Measurements from ENCODE around the gene SAA1.
"Not testable (repeated sequence)": the region's sequence is repeated elsewhere in the genome, so short reads cannot be mapped to it uniquely, and the experiment has no call there.

SAA1 gene

DNA sequence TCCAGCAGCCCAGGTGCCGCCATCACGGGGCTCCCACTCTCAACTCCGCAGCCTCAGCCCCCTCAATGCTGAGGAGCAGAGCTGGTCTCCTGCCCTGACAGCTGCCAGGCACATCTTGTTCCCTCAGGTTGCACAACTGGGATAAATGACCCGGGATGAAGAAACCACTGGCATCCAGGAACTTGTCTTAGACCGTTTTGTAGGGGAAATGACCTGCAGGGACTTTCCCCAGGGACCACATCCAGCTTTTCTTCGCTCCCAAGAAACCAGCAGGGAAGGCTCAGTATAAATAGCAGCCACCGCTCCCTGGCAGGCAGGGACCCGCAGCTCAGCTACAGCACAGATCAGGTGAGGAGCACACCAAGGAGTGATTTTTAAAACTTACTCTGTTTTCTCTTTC is at the start of gene SAA1:
Gene SAA1, plus strand, starts transcription at position 316 of the 400 bp plus-strand sequence. CDS start 624 bp downstream, outside the sequence.
- DNase-seq (ENCODE audit: low read depth, low spot score): no peak

DNA sequence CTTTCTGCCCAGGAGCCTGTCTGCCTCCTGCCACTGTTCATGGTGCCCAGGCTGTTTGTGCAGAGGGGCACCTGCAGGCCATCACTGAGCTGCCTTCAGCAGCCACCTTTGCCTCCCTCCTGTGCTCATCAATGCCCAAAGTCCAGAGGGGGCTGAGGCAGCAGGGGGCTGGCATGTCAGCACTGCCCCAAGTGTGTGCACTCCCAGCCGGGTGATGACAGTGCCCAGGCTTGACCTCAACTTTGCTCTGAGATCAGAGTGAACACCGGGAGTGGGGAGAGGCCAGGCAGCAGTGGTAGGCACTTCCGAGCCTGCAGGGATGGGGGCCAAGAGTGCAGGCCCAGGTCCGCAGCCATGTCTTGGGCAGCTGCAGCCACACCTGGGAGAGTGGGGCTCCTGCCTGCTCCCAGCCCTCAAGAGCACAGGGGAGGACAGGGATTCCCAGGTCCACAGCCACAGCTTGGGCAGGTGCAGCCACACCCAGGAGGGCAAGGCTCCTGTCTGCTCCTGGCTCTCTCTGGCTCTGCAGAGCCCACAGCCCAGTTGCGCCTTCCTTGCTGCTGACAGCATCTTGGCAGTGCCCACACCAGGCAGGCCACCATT is 44.7 kb upstream of the SAA1 start:
- no peak for DNase-seq (ENCODE audit: low read depth, low spot score)

DNA sequence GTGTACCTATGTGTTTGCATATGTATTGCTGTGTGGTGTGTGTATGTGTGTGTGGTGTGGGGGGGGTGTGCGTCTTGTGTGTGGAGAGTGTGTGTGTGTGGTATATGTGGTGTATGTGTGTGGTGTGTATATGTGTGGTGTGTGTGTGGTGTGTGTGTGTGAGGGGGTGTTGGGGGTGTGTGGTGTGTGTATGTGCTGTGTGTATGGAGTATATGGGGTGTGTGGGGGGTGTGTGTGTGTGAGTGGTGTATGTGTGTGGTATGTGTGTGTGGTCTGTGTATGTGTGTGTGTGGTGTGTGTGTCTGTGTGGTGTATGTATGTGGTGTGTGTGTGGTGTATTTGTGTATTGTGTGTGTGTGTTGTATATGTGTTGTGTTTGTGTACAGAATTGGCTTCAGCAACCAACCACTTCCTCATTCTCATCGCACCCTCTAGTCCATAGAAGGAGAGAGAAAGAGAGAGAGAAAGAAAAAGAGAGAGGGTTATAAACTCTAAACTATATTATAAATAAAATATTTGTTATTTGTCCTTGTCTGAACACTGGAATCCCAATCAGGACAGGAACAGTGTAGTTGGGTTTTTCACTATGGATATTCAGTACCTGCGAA is 43.1 kb upstream of the SAA1 start:
- DNase-seq (ENCODE audit: low read depth, low spot score): no peak

DNA sequence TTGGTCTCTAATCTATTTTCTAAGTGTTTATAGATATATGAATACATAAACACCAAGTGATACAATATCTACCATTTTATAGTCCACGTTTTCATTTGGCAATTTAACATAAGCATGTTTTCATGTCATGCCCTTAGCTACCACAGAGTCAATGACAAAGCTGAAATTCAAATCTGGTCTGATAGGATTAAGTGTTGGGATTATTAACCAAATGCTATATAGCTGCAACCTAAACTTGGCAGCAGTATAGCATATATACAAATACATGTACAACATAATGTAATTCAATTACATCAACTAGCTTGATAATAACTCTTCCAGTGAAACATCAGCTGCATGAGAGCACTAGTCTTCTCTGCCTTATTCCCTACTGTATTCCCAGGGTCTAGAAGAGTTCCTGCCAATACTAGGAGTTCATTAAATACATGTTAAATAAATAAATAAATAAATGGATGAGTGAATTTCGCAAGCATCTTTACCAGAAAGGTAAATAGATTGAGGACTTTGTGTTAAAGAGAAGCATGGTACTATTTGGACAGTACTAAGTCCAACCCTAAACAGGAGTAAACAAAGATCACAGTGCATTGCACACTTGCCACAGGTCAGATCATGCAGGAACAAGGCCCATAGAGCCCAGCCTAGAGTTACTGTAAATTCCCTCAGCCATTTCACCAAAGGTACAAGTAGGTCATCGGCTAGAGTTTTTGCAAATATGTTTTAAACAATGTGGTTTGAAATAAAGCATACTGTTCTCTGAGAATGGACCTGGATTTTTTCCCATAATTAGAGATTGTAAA is 42.3 kb upstream of the SAA1 start:
- DNase-seq (ENCODE audit: low read depth, low spot score): no peak

DNA sequence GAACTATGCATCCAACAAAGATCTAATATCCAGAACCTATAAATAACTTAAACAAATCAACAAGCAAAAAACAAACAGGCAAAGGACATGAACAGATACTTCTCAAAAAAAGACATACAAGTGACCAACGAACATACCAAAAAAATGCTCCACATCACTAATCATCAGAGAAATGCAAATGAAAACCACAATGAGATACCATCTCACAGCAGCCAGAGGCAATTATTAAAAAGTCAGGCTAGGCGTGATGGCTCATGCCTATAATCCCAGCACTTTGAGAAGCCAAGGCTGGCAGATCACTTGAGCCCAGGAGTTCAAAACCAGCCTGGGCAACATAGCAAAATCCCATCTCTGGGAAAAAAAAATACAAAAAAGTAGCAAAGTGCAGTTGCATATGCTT is 40.2 kb upstream of the SAA1 start:
- DNase-seq (ENCODE audit: low read depth, low spot score): no peak

DNA sequence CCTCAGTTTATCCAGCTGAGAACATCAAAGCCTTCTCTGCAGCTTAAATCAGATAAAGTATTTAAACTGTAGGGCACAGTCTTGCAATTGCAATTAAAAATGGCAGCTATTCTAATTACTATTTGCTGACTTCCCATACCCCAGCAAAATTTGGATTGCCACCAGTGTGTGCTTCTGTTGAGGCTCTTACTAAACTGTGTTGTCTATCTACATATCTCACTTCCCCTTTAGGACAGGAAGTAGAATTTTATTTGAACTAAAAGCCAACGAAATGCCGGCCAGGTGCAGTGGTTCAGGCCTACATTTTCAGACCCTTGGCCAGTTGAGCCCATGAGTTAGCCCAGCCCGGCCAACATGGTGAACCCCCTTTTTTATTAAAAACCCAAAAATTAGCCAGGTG is 36.6 kb upstream of the SAA1 start:
- DNase-seq (ENCODE audit: low read depth, low spot score): no peak

DNA sequence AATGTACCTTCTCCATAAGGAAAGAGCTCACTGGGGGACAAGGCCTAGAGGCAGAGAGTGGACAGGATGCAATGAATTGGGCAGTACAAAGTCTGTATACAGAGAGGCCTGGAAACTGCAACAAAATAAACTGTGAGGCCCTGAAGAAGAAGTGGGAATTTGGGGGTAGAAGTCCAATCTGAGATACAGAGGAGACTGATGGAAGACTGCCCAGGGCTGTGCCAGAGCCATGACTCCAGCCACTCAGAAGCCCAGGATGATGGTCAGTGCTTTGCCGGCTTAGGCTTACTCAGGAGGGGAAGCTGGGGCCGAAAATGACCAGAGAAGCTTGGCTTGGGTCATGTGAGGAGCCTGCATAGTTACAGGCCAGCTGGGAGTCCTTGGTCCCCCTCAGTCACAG is 35.2 kb upstream of the SAA1 start:
- no peak for DNase-seq (ENCODE audit: low read depth, low spot score)

DNA sequence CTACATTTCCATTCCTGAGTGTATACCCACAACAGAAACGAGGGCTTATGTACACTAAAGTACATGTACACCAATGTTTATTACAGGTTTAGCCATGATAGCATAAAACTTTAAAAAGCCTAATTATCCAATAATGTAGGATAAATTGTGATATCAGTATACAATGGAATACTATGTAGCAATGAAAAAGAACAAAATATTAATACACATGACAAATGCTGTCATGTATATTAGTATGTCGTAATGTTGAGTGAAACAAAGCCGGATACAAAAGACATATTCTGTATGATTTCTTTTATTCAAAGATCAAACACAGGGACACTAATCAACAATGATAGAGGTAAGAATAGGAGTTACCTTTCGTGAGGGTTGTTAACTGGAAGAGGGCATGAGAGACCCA is 32.2 kb upstream of the SAA1 start:
- DNase-seq (ENCODE audit: low read depth, low spot score): no peak

DNA sequence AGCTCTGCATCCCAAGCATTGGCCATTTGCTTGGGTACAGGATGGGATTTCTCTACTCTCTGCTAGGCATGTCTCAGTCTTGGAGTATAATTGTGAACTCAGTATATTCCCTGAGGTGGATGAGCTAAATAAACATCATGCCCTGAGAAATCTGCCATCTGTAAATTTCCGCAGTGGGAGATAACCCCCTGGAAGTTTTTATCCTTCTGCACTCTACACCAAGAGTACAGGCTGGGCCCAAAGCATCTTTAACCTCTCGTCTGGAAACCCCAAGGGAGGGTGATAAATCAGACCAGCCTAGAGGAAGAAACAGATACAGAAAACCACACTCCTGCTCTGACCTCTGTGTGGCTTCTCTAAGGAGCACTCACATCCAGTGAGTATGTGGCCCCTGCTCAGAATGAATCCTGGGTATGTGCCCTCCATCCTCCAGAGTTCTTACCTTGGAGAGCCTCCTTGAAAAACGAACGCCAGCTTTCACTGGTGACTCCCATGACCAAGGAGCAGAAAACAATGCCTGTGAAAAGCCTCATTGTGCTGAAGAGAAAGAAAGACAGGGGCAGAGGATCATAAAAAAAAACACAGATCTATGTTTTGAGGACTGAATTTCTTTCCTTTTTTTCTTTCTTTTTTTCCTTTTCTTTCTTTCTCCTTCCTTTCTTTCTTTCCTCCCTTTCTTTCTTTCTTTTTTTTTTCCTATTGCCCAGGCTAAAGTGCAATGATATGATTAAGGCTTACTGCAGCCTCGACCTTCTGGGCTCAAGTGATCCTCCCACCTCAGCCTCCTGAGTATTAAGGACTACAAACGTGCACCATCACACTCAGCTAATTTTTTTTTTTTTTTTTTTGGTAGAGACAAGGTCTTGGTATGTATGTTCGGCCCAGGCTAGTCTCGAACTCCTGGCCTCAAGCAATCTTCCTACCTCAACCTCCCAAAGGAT is 30.4 kb upstream of the SAA1 start:
- DNase-seq (ENCODE audit: low read depth, low spot score): no peak

DNA sequence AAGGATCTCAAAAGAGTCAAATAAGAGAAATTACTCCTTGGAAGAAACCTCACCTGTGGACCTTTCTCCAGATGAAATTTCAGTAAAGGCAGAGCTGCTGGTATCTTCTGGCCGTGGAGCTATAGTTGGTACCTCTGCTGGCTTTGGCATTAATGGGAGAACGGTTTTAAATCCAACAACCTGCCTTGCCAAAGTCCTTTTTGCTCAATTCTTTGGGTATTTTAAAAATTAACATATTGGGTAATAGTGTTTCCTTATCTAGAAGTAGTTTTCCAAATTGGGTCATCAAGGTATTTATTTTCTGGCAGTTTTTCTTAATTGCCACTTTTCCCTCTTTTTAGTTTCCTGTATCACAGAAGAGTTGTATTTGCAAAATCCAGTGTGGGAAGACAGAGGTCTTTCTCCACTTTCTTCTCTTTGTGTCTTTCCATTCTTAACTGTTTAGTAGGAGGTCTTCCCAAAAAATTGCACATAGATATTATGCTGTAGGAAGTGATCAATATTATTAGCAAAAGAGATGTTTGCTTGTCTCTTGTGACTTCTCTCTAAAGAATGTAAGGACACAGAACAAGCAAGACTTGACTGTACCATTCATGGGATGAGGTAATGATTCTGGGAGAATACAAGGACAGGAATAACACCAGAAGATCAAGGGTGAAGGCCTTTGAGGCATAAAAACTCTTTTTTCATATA is 29.3 kb upstream of the SAA1 start, which contains the start of gene SAA4:
Gene SAA4, minus strand, starts transcription at position 139 of the 693 bp plus-strand sequence. CDS start 876 bp downstream, outside the sequence.
- DNase-seq (ENCODE audit: low read depth, low spot score): no peak

DNA sequence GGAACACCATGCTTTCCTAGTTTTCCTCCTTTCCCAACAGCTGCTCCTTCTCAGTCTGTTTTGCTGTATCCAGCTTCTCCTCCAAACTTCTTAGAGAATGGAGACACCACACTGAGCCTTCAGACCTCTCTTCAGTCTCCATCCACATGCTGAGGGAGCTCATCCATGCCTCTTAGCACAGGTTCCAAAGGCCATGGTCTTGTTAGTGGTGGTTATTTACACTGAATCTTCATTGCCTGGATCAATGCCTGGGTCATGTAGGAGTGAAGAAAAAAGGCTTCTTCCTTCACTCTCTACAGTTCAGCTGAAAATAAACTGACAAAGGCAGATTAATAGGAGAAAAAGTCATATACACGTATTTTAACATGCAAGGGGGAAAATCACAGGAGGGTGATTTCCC is 26.4 kb upstream of the SAA1 start:
- no peak for DNase-seq (ENCODE audit: low read depth, low spot score)

DNA sequence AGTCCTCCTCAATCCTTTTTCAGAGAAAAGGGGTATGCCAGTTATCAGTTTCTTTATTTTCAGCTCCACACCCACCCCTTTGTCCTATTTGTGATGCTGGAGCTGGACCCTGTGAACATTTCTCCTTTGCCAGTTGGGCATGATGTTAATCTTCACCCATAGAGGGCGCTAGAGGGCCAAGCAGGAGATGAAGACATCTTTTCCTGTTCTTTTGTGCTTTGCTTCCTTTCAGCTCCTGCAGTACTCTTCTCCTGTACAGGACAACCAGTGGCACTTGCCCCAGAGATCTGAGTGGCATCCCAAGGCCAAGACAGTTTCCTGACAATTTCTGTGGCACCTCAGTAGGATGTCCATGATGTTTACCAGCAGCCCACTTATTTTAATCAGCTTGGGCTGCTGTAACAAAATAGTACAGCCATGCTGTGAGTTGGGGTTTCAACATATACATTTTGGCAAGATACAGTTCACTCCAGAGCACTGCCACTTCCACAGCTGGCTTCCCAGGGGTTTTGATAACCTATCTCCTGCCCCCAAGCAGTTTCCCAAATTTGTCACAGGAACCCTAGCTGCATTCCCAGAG is 22.2 kb upstream of the SAA1 start:
- DNase-seq (ENCODE audit: low read depth, low spot score): peak; percentile 77

DNA sequence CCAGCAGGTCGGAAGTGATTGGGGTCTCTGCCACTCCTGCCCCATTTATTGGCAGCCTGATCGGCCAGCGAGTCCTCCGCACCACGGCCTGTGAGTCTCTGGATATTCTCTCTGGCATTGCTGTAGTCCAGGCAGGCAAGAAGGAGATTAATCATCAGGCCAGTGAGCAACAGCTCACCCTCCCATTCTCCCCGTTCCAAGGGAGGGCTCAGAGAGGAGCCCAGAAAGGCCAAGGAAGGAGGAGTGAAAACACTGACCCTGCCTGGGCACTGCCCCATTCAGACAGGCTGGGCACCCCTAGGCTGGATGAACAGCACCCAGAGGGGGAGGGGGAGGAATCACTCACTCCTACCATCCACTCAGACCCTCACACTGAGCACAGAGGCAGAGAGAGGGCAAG is 20.7 kb upstream of the SAA1 start:
- DNase-seq (ENCODE audit: low read depth, low spot score): no peak

DNA sequence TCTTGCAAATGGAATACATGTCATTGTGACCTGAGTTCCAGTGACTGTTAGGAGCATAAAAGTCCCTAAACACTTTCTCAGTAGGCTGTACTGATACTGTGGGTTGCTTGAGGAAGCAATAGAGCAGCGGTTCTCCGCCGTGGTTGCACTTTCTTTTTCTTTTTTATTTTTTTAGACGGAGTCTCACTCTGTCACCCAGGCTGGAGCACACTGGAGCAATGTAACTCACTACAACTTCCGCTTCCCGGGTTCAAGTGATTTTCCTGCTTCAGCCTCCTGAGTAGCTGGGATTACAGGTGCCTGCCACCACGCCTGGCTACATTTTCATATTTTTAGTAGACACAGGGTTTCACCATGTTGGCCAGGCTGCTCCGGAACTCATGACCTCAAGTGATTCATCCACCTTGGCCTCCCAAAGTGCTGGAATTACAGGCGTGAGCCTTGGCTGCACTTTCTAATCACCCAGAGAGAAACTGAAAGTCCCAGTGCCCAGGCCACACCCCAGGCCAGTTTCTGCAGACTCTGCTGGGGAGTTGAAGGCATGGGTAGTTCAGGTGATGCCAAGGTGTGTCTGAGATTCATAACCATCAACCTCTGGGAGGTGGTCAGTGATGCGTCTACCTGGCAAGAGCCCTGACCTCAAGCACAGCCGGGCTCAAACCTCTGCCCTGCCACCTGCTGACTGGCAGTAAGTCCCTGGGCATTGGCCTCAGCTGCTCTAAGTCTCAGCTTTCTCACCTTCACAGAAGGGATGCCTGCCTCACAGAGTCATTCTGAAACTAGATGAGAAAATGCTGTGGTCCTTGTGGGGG is 19.5 kb upstream of the SAA1 start:
- not testable (repeated sequence) for DNase-seq (ENCODE audit: low read depth, low spot score)

DNA sequence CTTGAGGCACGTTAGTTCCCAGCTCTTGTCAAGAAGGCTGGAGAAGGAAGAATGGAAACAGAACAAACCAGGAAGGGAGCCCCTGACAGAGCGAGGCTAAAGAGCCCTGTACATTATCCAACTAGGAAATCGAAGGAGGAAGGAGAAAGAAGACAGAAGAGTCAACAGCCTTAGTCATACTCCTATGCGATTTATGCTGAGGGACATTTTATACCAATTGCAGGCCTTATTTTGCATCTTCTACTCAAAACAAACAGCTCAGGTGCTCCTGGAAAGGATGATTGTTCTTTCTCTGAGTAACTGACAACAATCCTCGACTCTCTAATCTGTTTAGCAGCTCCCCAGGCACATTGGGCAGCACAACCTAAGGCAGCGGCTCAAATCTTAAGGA is 18.9 kb upstream of the SAA1 start:
- DNase-seq (ENCODE audit: low read depth, low spot score): not testable (repeated sequence)

DNA sequence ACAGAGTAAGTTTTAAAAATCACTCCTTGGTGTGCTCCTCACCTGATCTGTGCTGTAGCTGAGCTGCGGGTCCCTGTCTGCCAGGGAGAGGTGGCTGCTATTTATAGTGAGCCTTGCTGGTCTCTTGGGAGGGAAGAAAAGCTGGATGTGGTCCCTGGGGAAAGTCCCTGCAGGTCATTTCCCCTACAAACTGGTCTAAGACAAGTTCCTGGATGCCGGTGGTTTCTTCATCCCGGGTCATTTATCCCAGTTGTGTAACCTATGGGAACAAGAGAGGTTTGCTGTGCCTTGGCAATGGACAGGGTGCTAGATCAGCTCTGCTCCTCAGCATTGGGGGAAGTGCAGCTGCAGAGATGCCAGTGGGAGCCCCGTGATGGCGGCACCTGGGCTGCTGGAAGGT is 17.5 kb upstream of the SAA1 start, which contains the start of gene SAA2:
Gene SAA2, minus strand, starts transcription at position 108 of the 400 bp plus-strand sequence. CDS start 657 bp downstream, outside the sequence.
- no peak for DNase-seq (ENCODE audit: low read depth, low spot score)

DNA sequence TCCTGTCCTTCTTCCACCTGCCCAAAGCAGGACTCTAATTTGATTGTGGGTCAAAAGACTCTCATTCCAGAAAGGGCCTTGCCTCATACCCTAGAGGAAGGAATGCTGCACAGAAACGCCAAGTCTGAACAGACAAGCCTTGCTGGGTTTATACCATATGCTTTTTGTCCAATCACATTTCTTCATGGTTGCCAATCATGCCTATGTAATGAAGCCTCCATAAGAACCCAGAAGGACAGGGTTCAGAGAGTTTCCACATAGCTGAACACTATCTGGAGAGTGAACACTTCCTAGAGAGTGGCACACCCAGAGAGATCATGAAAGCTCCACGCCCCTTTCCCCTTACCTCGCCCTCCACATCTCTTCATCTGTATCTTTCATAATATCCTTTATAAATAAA is 12.8 kb upstream of the SAA1 start:
- no peak for DNase-seq (ENCODE audit: low read depth, low spot score)

DNA sequence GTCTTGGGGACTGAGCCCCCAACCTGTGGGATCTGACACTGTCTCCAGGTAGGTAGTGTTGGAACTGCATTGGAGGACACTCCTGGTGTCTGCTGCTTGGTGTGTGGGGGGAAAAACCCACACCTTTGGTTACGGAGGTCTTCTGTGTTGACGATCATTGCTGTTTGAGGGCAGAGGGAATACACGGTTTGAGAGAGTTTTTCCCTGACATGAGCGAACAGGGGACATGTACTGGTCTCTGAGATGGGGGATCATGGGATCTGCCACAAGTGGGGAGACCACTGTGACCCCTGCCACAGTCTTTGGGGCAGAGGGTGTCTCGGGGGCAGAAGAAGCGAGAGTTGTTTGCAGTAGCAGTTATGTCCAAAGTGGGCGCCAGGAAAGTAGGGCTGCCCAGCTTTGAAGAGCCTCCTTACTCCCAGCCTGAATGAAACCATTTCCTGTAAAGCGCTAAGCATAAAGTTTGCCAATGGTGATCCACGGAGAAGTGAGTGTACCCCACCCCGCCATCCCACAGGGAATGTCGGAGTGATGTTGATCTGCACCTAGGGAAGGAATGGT is 12.2 kb upstream of the SAA1 start:
- no peak for DNase-seq (ENCODE audit: low read depth, low spot score)

DNA sequence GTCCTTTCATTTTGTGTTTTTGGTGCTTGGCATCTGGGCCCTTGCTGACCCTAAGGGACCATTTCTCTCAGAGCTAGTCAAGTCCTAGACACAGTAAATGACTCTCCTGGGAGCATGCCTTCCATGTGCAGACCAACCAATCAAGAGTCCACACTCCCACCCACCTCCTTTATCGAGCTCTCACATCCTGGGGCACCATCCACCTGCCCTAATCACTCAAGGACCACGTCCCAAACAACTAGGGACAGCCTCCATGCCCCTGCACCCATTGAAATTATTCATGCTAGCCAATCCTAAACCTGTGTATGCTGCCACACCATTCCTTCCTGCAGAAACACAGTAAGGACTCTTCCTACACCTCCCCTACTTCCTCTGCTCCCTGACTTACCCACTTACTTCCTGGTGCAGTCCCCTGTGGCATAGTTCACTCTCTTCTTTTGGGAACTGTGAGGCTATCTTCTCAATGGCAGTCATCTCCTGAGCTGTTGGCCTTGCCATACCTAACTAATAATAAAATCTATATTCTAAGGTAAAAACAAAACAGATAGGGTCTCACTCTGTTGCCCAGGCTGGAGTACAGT is 11.2 kb upstream of the SAA1 start:
- DNase-seq (ENCODE audit: low read depth, low spot score): no peak
